Neural cell (in vitro differentiated cells): ENCODE data around the gene TKFC. TPM values are rescaled to one million over a fixed set of nuclear protein-coding genes. Genes with fewer than 3 reads are reported as not detected.
A peak's percentile ranks its signal among the peaks of the same experiment; 100 is the strongest.

ENCODE experiments used
- H2AFZ ChIP-seq: fragments of 200-600, 300-800 bp; sonication (generic), shearing (Covaris generic); 2 replicates; pipeline ENCODE4 v1.6.0; 2014; ENCODE audit warnings: low read depth, mild to moderate bottlenecking, antibody characterized with exemption, low read length, moderate library complexity
- H3F3A ChIP-seq: fragments of 200-600 bp; shearing (Covaris generic); 2 replicates; pipeline ENCODE4 v1.6.1; 2016; ENCODE audit warnings: mild to moderate bottlenecking, moderate library complexity, mixed read lengths, antibody characterized with exemption, low read length; ENCODE audit not compliant: insufficient read depth, poor library complexity, severe bottlenecking
- H3K27ac ChIP-seq: fragments of 200-600, 300-800 bp; sonication (generic), shearing (Covaris generic); 2 replicates; pipeline ENCODE4 v1.5.1; 2014; ENCODE audit warnings: mild to moderate bottlenecking, low read length, moderate library complexity
- H3K27me3 ChIP-seq: fragments of 300-800, 200-600 bp; sonication (generic), shearing (Covaris generic); 2 replicates; pipeline ENCODE4 v1.6.0; 2014; ENCODE audit warnings: mild to moderate bottlenecking, low read depth, low read length, moderate library complexity; ENCODE audit not compliant: insufficient read depth
- H3K36me3 ChIP-seq: fragments of 300-800, 200-600 bp; sonication (generic), shearing (Covaris generic); 2 replicates; pipeline ENCODE4 v1.5.1; 2014; ENCODE audit warnings: mild to moderate bottlenecking, antibody characterized with exemption, low read length, moderate library complexity; ENCODE audit not compliant: insufficient read depth
- H3K4me2 ChIP-seq: fragments of 300-800, 200-600 bp; sonication (generic), shearing (Covaris generic); 2 replicates; pipeline ENCODE4 v1.6.0; 2014; ENCODE audit warnings: mild to moderate bottlenecking, low read length
- H3K4me3 ChIP-seq: fragments of 300-800, 200-600 bp; sonication (generic), shearing (Covaris generic); 2 replicates; pipeline ENCODE4 v1.5.1; 2014; ENCODE audit warnings: mild to moderate bottlenecking, low read length, moderate library complexity
- H3K79me2 ChIP-seq: fragments of 200-600 bp; shearing (Covaris generic); replicated peaks from 2 replicates; pipeline ENCODE4 v1.6.0; 2014; ENCODE audit warnings: mild to moderate bottlenecking, low read length, moderate library complexity; ENCODE audit not compliant: insufficient read depth
- H3K9ac ChIP-seq: fragments of 300-800, 200-600 bp; sonication (generic), shearing (Covaris generic); 2 replicates; pipeline ENCODE4 v1.6.1; 2016; ENCODE audit warnings: mild to moderate bottlenecking, low read length, mixed read lengths
- H3K9me2 ChIP-seq: fragments of 200-600 bp; shearing (Covaris generic); 2 replicates; pipeline ENCODE4 v1.6.1; 2016; ENCODE audit warnings: mild to moderate bottlenecking, low read length, mixed read lengths; ENCODE audit not compliant: insufficient read depth
- H3K9me3 ChIP-seq: fragments of 200-600, 300-800 bp; sonication (generic), shearing (Covaris generic); 2 replicates; pipeline ENCODE4 v1.6.1; 2016; ENCODE audit warnings: mild to moderate bottlenecking, mixed run types, low read length, moderate library complexity, mixed read lengths
- H4K20me1 ChIP-seq: fragments of 200-600 bp; shearing (Covaris generic); 2 replicates; pipeline ENCODE4 v1.6.1; 2016; ENCODE audit warnings: mild to moderate bottlenecking, mixed run types; ENCODE audit not compliant: insufficient read depth
- EP300 ChIP-seq: fragments of 450-650 bp; conservative IDR thresholded peaks from 2 replicates; pipeline ENCODE4 v1.6.1; 2014; ENCODE audit warnings: antibody characterized with exemption, mild to moderate bottlenecking, moderate library complexity; ENCODE audit not compliant: poor library complexity, severe bottlenecking
- EZH2 ChIP-seq: fragments of 200-600, 300-800 bp; shearing (Covaris generic), sonication (generic); IDR thresholded peaks from 2 replicates; pipeline ENCODE4 v1.6.1; 2014; ENCODE audit warnings: antibody characterized with exemption, low read length, borderline replicate concordance, mild to moderate bottlenecking; ENCODE audit not compliant: insufficient read depth, poor library complexity, severe bottlenecking
- MXI1 ChIP-seq: fragments of 450-650 bp; conservative IDR thresholded peaks from 2 replicates; pipeline ENCODE4 v1.6.1; 2014; ENCODE audit warnings: antibody characterized with exemption, mild to moderate bottlenecking; ENCODE audit not compliant: poor library complexity, severe bottlenecking
- POLR2AphosphoS5 ChIP-seq: IDR thresholded peaks from 2 replicates; pipeline ENCODE4 v1.6.1; 2012
- RAD21 ChIP-seq: fragments of 450-650 bp; conservative IDR thresholded peaks from 2 replicates; pipeline ENCODE4 v1.6.1; 2014; ENCODE audit warnings: antibody characterized with exemption, mild to moderate bottlenecking, moderate library complexity
- SMC3 ChIP-seq: fragments of 450-650 bp; conservative IDR thresholded peaks from 2 replicates; pipeline ENCODE4 v1.6.1; 2014; ENCODE audit warnings: antibody characterized with exemption, mild to moderate bottlenecking, moderate library complexity; ENCODE audit not compliant: poor library complexity
- TAF1 ChIP-seq: IDR thresholded peaks from 2 replicates; pipeline ENCODE4 v1.6.1; 2012; ENCODE audit warnings: low read depth
- polyA plus RNA-seq: library from polyadenylated mRNA; depleted of rRNA; stranded (reverse); fragments of >200 nt; gene quantifications from 2 replicates; pipeline ENCODE4 v1.2.3, GENCODE V29; 2014
- TF ChIP-seq, protein P1 (sequence below): fragments of 450-650 bp; IDR thresholded peaks from 2 replicates; pipeline ENCODE4 v1.5.1; 2014; ENCODE audit warnings: antibody characterized with exemption, mild to moderate bottlenecking, moderate library complexity; ENCODE audit not compliant: poor library complexity, severe bottlenecking
- TF ChIP-seq, protein P2 (sequence below): IDR thresholded peaks from 2 replicates; pipeline ENCODE4 v1.6.1; 2012; ENCODE audit warnings: borderline replicate concordance

The TKFC gene
- polyA plus RNA-seq, 1 donor from 2014 or later, result 46.0 TPM

DNA sequence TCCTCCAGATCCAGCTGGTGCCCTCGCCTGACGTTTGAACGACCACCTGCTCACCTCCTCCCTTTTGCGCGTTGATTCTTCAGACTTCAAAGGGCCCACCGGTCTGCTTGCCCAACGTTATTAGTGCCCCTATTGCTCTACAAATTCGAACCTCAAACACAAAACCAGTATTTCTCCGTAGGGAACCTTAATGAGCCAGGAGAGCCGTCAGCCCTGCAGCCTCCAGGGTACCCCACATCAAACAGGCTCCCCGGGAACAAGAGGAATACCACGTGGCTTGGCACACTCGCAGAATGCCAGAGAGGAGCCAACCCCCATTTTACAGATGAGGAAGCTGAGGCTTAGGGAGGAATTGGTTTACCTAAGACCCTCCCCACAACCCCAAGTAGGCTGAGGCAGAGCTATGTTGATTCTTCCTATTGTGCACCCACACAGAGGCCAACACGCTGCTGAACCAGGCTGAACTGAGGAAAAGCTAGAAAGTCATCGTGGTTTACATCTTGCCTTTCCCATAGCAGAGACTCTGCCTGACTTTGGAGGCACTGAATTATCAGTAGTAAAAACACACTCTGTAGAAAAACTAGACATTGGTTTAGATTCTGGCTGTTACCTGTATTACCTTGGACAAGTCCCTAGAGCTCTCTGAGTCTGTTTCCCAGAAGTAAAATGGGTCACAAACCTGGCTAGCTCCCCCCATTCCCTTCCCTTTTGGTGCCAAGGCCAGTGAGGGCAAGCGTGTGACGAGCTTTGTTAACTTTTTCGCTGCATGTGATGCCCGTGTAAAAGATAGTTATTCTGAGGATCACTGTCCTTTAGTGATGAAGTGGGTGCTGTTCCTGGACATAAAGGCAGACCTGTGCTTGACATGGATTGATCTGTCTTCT is 764 bp downstream of the TKFC start:
- Histone ChIP-seq H3K36me3 (no peaks in the 10 kb centered on the region), H4K20me1 (no peaks in the 10 kb centered on the region), H3K4me2 (peak overlapping the region; percentile 89), H3K9me3 (no peaks in the 10 kb centered on the region), H3K4me3 (peak overlapping the region; percentile 99), H3K27ac (peak overlapping the region; percentile 93), H3K79me2 (peaks cover 40% of the 10 kb centered on the region), H3K27me3 (no peaks in the 10 kb centered on the region), H2AFZ (peak overlapping the region; percentile 76), H3K9ac (peak overlapping the region; percentile 93), H3K9me2 (no peaks in the 10 kb centered on the region), H3F3A (no peaks in the 10 kb centered on the region)
- TF ChIP-seq RAD21, result no peak
- no peak for TF ChIP-seq TAF1
- no peak for TF ChIP-seq MXI1
- TF ChIP-seq SMC3, result peak; percentile 0
- no peak for TF ChIP-seq EP300

DNA sequence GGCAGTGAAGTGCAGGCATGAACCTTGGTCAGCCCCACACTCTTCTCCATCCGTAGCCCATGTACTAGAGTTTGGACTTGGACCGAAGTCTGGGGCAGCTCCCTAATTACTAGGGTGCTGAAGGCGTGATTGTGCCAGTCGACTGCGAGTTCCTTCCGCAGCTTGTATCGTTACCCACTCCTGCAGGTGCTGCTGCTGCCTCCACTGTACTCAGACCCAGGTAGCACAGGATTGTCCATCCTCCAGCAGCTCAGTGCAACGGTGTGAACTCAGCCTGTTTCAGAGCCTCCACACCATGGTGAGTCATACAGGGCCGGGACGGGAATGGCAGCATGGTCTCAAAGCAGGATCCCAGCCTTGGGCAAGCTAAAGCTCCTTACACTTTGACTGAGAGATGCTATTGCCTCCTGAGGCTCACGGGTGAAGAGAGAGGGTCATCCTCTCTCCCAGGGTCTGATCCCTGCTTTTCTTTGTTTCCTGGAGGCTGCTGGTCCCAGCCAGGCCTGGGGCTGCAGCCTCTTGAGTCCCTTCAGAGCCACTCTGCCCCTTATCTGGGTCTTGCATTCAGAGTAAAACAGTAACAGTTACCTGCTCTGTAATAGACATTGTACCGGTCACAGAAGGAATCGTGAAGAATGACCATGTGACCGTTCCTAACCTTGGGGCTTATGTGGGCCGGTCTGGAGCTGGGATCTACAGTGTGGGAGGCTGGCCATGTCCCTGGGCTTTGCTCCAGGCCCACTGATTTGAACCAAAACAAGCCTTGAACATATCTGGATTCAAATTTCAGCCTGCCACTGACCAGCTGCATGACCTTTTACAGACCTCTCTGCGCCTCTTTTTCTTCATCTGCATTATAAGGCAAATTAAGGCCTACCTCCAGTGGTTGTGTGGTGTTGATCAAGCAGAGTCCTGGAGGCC is 1.7 kb downstream of the TKFC start:
- Histone ChIP-seq H4K20me1 (no peaks in the 10 kb centered on the region), H3K4me3 (no peak overlapping the region), H3K9ac (peak overlapping the region; percentile 25), H3K36me3 (no peaks in the 10 kb centered on the region), H3K9me2 (no peaks in the 10 kb centered on the region), H3K4me2 (no peak overlapping the region), H3K27ac (no peak overlapping the region), H3K9me3 (no peaks in the 10 kb centered on the region), H3F3A (no peaks in the 10 kb centered on the region), H3K27me3 (no peaks in the 10 kb centered on the region), H3K79me2 (peaks cover 31% of the 10 kb centered on the region), H2AFZ (no peak overlapping the region)
- TF ChIP-seq TAF1 (no peak), RAD21 (no peak), SMC3 (no peak), EZH2 (no peak), MXI1 (no peak), EP300 (no peak), POLR2AphosphoS5 (no peak)
- TF ChIP-seq, protein P1, sequence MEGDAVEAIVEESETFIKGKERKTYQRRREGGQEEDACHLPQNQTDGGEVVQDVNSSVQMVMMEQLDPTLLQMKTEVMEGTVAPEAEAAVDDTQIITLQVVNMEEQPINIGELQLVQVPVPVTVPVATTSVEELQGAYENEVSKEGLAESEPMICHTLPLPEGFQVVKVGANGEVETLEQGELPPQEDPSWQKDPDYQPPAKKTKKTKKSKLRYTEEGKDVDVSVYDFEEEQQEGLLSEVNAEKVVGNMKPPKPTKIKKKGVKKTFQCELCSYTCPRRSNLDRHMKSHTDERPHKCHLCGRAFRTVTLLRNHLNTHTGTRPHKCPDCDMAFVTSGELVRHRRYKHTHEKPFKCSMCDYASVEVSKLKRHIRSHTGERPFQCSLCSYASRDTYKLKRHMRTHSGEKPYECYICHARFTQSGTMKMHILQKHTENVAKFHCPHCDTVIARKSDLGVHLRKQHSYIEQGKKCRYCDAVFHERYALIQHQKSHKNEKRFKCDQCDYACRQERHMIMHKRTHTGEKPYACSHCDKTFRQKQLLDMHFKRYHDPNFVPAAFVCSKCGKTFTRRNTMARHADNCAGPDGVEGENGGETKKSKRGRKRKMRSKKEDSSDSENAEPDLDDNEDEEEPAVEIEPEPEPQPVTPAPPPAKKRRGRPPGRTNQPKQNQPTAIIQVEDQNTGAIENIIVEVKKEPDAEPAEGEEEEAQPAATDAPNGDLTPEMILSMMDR, result no peak
- TF ChIP-seq, protein P2, sequence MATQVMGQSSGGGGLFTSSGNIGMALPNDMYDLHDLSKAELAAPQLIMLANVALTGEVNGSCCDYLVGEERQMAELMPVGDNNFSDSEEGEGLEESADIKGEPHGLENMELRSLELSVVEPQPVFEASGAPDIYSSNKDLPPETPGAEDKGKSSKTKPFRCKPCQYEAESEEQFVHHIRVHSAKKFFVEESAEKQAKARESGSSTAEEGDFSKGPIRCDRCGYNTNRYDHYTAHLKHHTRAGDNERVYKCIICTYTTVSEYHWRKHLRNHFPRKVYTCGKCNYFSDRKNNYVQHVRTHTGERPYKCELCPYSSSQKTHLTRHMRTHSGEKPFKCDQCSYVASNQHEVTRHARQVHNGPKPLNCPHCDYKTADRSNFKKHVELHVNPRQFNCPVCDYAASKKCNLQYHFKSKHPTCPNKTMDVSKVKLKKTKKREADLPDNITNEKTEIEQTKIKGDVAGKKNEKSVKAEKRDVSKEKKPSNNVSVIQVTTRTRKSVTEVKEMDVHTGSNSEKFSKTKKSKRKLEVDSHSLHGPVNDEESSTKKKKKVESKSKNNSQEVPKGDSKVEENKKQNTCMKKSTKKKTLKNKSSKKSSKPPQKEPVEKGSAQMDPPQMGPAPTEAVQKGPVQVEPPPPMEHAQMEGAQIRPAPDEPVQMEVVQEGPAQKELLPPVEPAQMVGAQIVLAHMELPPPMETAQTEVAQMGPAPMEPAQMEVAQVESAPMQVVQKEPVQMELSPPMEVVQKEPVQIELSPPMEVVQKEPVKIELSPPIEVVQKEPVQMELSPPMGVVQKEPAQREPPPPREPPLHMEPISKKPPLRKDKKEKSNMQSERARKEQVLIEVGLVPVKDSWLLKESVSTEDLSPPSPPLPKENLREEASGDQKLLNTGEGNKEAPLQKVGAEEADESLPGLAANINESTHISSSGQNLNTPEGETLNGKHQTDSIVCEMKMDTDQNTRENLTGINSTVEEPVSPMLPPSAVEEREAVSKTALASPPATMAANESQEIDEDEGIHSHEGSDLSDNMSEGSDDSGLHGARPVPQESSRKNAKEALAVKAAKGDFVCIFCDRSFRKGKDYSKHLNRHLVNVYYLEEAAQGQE, result no peak
